CD4-positive, alpha-beta T cell treated with Interleukin-15 for 1 hour (primary cell): ENCODE data around the gene ARPP21.
"Not testable (repeated sequence)": the region's sequence is repeated elsewhere in the genome, so short reads cannot be mapped to it uniquely, and the experiment has no call there.

Source experiments
- DNase-seq: peaks from one replicate; pipeline ENCODE4 v3.0.0-alpha.2; 2020

The ARPP21 gene

DNA sequence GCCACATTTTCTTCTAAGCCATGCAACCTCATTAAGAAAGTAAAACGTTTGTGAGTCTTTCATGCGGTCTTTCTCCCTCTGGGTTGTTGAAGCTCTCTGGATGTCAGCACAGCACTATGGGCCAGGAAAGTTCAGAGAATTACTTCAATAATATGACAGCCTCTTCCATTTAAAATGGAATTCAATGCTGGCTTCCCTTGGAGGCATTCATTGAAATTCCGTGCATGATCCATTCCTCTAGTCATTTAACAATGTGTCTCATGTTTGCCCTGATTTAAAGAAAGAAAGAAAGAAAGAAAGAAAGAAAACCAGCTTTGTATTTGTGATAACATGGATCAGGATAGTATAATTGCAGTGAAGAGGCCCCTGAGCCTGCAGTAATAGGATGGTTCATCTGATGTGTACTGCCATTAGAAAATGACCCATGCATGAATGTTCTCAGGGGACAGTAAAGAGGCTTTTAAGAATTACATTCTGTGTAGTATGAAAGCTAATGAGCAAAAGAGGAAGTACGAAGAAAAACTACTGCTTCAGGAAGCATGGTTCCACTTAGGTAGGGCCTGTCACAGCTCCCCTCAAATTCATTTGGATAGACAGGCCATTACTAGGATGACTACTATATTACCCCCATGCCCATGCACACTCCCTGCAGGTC, 146.0 kb downstream of the ARPP21 start:
- DNase-seq = no peak

DNA sequence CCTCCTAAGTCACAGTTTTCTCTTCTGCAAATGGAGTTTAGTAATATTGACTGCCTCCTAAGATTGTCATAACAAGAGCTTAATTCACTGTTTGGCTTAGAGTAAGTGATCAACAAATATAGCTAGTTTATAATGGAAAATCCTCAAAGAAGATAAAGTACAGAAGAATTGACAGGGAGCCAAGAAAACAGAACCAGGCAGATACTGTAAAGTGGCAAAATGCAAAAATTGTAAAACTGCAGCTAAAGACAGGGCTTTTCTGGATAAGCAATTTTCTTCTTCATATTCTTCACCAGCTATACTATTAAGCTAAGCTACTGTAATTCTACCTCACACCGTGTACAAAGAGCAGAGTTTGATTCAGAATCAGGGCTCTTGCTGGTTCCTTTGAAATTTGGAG, 148.6 kb downstream of the ARPP21 start:
- no peak for DNase-seq

DNA sequence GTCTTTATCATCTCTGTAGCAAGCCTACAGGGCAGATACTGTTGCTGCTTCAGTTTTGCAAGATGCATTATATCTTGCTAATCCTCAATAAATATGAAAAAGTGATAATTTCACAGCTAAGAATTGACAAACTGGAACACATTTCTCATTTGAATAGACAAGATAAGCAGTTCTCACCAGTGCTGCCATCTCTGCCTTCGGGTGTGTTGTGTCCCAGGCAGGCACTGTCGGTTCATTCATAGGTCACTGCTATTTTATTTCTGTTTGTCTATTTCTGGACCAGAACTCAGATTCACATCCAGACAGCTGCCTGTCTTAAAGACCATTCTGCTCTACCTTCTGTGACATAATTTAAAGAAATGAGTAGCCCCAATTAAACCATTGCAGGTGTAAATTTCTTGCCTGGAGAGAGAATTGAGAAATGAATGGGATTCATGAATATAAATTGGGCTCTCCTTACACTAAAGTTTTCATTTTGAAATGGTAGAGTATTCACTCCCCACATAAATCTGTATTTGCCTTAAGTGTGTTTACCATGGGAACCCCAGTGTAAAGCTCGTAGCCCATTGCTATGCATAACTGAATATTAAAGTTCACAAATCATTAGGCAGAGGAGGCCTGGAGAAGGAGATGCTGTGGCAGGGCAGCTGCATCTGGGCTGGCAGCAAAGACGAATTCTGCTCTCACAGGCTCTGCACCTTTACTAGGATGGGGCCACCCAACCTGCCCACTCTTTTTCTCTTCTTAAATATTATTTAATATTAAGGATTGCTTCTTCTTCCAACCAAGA, 149.9 kb downstream of the ARPP21 start:
- no peak for DNase-seq

DNA sequence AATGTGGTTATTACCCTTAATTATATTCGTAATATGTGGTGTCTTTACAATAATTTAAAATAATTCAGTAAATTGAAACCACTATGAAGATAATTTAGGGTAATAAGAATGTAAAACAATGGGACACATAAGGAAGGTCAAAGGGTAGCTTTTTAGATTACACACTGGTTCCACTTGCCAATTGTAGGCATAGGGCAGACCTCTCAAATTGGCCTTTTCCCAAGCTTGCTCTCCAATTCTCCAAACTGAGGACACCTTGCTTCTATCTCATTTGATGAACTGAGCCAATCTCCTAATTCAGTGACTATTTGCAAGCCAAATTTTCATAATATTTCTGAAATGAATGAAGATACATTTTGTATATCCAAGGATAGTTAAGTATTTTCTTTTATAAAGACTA, 151.4 kb downstream of the ARPP21 start:
- DNase-seq = no peak

DNA sequence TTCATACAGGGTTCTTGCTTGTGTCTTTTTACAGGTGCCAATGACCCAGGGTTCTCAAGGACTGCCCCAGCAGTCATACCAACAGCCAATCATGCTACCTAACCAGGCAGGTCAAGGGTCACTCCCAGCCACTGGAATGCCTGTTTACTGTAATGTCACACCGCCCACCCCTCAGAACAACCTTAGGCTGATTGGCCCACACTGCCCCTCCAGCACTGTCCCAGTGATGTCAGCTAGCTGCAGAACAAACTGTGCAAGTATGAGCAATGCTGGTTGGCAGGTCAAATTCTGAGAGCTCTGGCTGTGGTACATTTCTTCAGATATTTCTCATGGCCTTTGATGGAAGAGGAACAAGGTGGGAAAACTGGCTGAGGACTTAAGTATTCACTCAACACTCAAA, 154.3 kb downstream of the ARPP21 start:
- DNase-seq = no peak

DNA sequence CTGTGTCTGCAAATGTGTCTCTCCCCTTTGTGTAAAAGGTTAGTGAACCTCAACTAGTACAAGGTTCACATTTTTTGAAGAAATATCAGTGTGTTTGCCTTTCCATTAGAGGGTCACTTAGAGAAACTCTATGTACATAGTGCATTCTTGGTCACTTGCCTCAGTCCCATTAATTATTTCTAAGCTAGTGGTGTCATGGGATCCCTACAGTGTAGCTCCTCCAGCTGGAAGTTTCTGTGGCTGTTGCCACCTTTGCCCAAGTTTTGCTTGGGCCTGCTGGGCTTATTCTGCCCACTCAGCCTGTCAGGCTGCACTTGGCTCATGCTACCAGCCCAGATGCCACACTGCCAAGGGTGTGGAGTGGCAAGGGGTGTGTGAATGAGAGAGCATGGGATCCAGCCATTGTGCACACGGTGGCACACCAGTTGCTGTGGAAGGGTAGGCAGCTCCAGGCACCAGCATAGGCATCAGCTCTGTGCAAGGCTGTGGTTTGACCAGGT, 161.7 kb downstream of the ARPP21 start:
- DNase-seq = no peak

DNA sequence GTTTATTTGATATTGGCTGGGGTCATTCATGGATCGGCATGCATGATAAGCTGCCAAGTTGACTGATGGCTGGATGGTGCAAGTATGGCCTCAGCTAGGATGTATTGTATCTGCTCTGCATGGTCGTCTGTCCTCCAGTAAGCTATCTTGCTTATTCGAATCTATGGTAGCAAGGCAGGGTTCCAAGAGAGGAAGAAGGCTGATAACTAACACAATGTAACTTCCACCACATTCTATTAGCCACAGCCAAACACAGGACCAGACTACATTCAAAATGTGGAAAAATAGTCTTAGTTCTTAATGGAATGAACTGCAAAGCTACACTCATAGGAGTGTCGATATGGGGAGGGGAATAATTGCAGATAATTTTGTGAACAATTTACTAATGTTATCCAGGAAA, 175.2 kb downstream of the ARPP21 start:
- no peak for DNase-seq

DNA sequence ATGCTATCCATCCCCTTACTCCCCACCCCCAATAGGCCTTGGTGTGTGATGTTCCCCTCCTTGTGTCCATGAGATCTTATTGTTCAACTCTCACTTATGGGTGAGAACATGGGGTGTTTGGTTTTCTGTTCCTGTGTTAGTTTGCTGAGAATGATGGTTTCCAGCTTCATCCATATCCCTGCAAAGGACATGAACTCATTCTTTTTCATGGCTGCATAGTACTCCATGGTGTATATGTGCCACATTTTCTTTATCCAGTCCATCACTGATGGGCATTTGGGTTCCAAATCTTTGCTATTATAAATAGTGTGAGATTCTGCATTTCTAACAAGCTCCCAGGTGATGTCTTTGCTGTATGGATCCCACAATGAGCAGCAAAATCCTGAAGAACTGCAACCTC, 176.5 kb downstream of the ARPP21 start:
- DNase-seq = not testable (repeated sequence)

DNA sequence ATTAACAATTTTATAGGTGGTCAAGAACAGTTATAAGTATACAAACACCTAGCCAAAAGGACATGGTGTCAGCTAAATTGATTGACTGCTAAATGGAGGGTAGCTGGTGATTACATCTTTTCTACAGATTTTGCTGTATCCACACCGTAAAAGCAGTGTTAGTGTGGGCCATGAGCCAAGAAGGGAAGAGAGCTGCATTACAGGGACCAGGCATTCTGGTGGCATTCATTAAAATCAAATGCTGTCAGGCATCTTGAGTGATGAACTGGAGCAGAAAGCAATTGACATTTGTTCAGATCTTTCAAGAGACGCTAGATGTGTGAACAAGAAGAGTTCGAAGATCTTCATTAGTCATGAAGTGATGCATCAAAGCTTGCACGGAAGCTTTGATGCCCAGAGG, 177.9 kb downstream of the ARPP21 start:
- DNase-seq = no peak

DNA sequence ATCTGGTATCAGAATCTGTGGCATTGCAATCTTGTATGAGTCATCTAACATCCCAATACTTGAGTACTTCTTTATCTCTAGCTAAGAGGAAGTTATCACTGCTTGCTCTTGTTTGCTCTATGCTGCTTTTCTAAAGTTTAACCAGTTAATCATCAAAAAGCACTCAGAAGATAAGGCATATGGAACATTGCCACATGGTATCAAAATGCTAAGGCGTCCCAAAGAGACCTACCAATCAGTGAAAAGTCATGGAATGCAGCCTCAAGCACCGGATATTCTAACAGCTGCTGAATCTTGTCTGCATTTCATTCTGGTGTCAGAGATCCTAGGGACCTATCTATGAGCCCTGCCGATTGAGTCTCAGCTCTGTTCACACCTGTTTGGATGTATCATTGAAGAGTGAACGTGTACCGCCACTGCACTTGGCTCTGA, 192.8 kb downstream of the ARPP21 start:
- no peak for DNase-seq
